Left forelimb (tissue), 1 donor: ENCODE data around the gene FILIP1L.

ENCODE experiments used
- DNase-seq: peaks from one replicate; pipeline ENCODE4 v3.0.0-alpha.2; 2018; ENCODE audit warnings: low spot score

The FILIP1L gene

GRCh38 chr3:99795573-99795972, 318.7 kb downstream of the FILIP1L start:
- DNase-seq: no peak

DNA sequence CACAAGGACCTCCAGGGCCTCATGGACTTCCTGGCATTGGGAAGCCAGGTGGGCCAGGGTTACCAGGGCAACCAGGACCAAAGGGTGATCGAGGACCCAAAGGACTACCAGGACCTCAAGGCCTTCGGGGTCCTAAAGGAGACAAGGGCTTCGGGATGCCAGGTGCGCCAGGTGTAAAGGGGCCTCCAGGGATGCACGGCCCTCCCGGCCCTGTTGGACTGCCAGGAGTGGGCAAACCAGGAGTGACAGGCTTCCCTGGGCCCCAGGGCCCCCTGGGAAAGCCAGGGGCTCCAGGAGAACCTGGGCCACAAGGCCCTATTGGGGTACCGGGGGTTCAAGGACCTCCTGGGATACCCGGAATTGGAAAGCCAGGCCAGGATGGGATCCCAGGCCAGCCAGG, 319.8 kb downstream of the FILIP1L start:
- no peak for DNase-seq

DNA sequence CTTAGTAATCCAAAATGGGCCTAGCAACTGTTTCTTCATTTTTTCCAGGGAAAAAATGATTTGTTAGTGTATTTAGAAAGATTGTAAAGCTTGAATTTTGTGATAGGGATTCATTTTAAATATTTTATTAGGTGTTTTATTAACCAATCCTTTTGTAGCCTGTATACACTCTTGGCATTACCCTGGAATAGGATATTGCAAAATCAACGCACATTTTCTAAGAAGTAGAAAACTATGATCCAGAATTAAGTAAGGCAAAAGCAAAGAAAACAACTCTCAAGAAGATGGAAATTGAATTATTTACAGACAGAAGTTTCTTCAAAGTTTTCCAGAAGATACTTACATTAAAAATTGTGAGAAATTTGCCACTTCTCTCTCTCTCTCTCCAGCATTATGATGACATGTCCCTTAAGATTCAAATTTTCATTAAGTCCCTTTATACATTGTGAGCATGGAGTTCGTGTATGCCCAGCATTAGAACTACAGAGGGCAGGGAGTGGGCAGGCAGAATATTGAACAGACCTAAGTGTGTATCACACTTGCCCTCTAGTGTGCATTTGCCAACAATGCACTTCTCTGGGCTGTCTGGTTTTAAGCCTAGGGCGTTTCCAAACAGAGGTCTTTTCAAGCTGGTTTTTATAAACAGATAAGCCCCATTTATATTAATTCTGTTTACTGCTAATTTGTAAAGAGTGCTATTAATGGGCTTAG, 325.1 kb downstream of the FILIP1L start:
- DNase-seq: no peak
